Activated CD4-positive, alpha-beta memory T cell treated with anti-CD3 and anti-CD28 coated beads, Interleukin-2, amount 10 ng/mL, durations not matched to agents 7 days and 5 days (primary cell): ENCODE results near the gene MANSC1. TPM values are rescaled to one million over a fixed set of nuclear protein-coding genes. Genes with fewer than 3 reads are reported as not detected.

ENCODE experiments used
- total RNA-seq, 2 experiments: library from RNA; stranded (reverse); gene quantifications; one replicate each; pipeline ENCODE4 v1.2.3, GENCODE V29; 2021

MANSC1 gene
- total RNA-seq, 2 experiments from 2014 or later = 0.10 to 0.15 TPM

Other genes with a start within 250 kb of the MANSC1 start
- gene LRP6, start 83.2 kb downstream of the MANSC1 start, total RNA-seq = under 1 TPM; 0.30 to 0.40 TPM
- 10 to 100 TPM; 30.9 to 32.4 TPM for gene BORCS5, start 6.8 kb upstream of the MANSC1 start, total RNA-seq
- gene DUSP16, start 212.6 kb upstream of the MANSC1 start, total RNA-seq = 10 to 100 TPM; 77.3 to 85.2 TPM